HepG2 (cell line): ENCODE measurements around the gene MRPL43. TPM values are rescaled to one million over a fixed set of nuclear protein-coding genes. Genes with fewer than 3 reads are reported as not detected.
A peak's percentile ranks its signal among the peaks of the same experiment; 100 is the strongest.

Experiments used
- ADNP ChIP-seq: sonication (generic); formaldehyde crosslinking; IDR thresholded peaks from 2 replicates; pipeline ENCODE4 v1.4.0; 2020; ENCODE audit warnings: missing genetic modification reagents
- BRF2 ChIP-seq: sonication (generic); formaldehyde crosslinking; IDR thresholded peaks from 2 replicates; pipeline ENCODE4 v1.8.1; 2022; ENCODE audit warnings: mild to moderate bottlenecking, missing genetic modification reagents
- NCOA1 ChIP-seq: sonication (generic); formaldehyde crosslinking; IDR thresholded peaks from 2 replicates; pipeline ENCODE4 v1.9.0; 2021; ENCODE audit warnings: missing genetic modification reagents
- NCOR1 ChIP-seq: fragments of 200-600 bp; sonication (generic); IDR thresholded peaks from 2 replicates; pipeline ENCODE4 v1.7.0; 2017; ENCODE audit warnings: antibody characterized with exemption, low read length, borderline replicate concordance
- RARA ChIP-seq: IDR thresholded peaks from 2 replicates; pipeline ENCODE4 v1.6.1; 2016; ENCODE audit warnings: missing genetic modification reagents, missing compliant biosample characterization
- RBFOX2 ChIP-seq: fragments of 200-400 bp; formaldehyde crosslinking; IDR thresholded peaks from 2 replicates; pipeline ENCODE4 v1.6.1; 2017; ENCODE audit warnings: low read depth, mild to moderate bottlenecking, low read length
- SALL1 ChIP-seq: sonication (generic); formaldehyde crosslinking; IDR thresholded peaks from 2 replicates; pipeline ENCODE4 v1.8.0; 2022; ENCODE audit warnings: mild to moderate bottlenecking, missing genetic modification reagents
- SNAPC2 ChIP-seq: sonication (generic); formaldehyde crosslinking; IDR thresholded peaks from 2 replicates; pipeline ENCODE4 v1.8.1; 2022; ENCODE audit warnings: mild to moderate bottlenecking, missing genetic modification reagents
- THAP9 ChIP-seq: sonication (generic); formaldehyde crosslinking; IDR thresholded peaks from 2 replicates; pipeline ENCODE4; 2020; ENCODE audit warnings: missing genetic modification reagents, mild to moderate bottlenecking, borderline replicate concordance
- ZBTB2 ChIP-seq: sonication (generic); formaldehyde crosslinking; IDR thresholded peaks from 2 replicates; pipeline ENCODE4 v1.8.0; 2022; ENCODE audit warnings: low read depth, missing genetic modification reagents
- ZFP41 ChIP-seq: sonication (generic); formaldehyde crosslinking; IDR thresholded peaks from 2 replicates; pipeline ENCODE4 v1.4.0; 2020; ENCODE audit warnings: mild to moderate bottlenecking, missing genetic modification reagents, borderline replicate concordance
- ZIK1 ChIP-seq: sonication (generic); formaldehyde crosslinking; IDR thresholded peaks from 2 replicates; pipeline ENCODE4 v1.5.0; 2020; ENCODE audit warnings: mild to moderate bottlenecking, low read depth, missing genetic modification reagents, borderline replicate concordance
- ZNF230 ChIP-seq: sonication (generic); formaldehyde crosslinking; IDR thresholded peaks from 2 replicates; pipeline ENCODE4 v1.4.0; 2020; ENCODE audit warnings: mild to moderate bottlenecking, missing genetic modification reagents
- ZNF264 ChIP-seq: sonication (generic); formaldehyde crosslinking; IDR thresholded peaks from 2 replicates; pipeline ENCODE4 v1.4.0; 2020; ENCODE audit warnings: missing genetic modification reagents
- ZNF546 ChIP-seq: sonication (generic); formaldehyde crosslinking; conservative IDR thresholded peaks from 2 replicates; pipeline ENCODE4 v1.8.1; 2023; ENCODE audit warnings: mild to moderate bottlenecking, missing genetic modification reagents
- ZNF549 ChIP-seq: sonication (generic); formaldehyde crosslinking; IDR thresholded peaks from 2 replicates; pipeline ENCODE4 v1.5.0; 2020; ENCODE audit warnings: missing genetic modification reagents
- ZNF619 ChIP-seq: sonication (generic); formaldehyde crosslinking; IDR thresholded peaks from 2 replicates; pipeline ENCODE4 v1.4.0; 2020; ENCODE audit warnings: mild to moderate bottlenecking, missing genetic modification reagents
- ZNF7 ChIP-seq: IDR thresholded peaks from 2 replicates; pipeline ENCODE4 v1.6.1; 2016; ENCODE audit warnings: missing biosample characterization, missing genetic modification reagents
- ZNF788 ChIP-seq: sonication (generic); formaldehyde crosslinking; IDR thresholded peaks from 2 replicates; pipeline ENCODE4 v1.5.0; 2020; ENCODE audit warnings: mild to moderate bottlenecking, missing genetic modification reagents, borderline replicate concordance
- ZSCAN29 ChIP-seq: sonication (generic); formaldehyde crosslinking; conservative IDR thresholded peaks from 2 replicates; pipeline ENCODE4 v1.4.0; 2020; ENCODE audit warnings: mild to moderate bottlenecking, missing genetic modification reagents
- polyA plus RNA-seq, 8 experiments: library from polyadenylated mRNA; depleted of rRNA in 3 of 8; stranded (reverse) in 7 of 8; unstranded in 1 of 8; fragments of >200 nt; fragmentation: Illumina TruSeq in 4 of 8; extraction: Trizol in 4 of 8; gene quantifications; 2 replicates each; pipeline versions ENCODE4 v1.2.1 to v1.2.3, GENCODE V29; 2011 to 2016; ENCODE audit warnings: low read depth in 4 of 8, missing spikeins in 1 of 8, mixed read lengths in 1 of 8; ENCODE audit not compliant: insufficient read depth in 1 of 8
- total RNA-seq, 5 experiments: library from RNA; depleted of rRNA; stranded (reverse); fragments of >200 nt; fragmentation: Illumina TruSeq; extraction: Trizol; gene quantifications; 2 replicates each; pipeline ENCODE4 v1.2.3, GENCODE V29; 2016; ENCODE audit warnings: low read depth in 1 of 5
- TF ChIP-seq, protein P1 (sequence below): sonication (generic); formaldehyde crosslinking; IDR thresholded peaks from 2 replicates; pipeline ENCODE4 v1.5.0; 2020; ENCODE audit warnings: missing genetic modification reagents
- TF ChIP-seq, protein P2 (sequence below): sonication (generic); formaldehyde crosslinking; IDR thresholded peaks from 2 replicates; pipeline ENCODE4 v1.5.0; 2020; ENCODE audit warnings: missing genetic modification reagents, mild to moderate bottlenecking, borderline replicate concordance

MRPL43 gene
- total and polyA plus RNA-seq, 2 of the 13 experiments (the other 11 are each of a cell fraction or from before 2014, with no cell fraction given), result 71.0 to 73.7 TPM

DNA sequence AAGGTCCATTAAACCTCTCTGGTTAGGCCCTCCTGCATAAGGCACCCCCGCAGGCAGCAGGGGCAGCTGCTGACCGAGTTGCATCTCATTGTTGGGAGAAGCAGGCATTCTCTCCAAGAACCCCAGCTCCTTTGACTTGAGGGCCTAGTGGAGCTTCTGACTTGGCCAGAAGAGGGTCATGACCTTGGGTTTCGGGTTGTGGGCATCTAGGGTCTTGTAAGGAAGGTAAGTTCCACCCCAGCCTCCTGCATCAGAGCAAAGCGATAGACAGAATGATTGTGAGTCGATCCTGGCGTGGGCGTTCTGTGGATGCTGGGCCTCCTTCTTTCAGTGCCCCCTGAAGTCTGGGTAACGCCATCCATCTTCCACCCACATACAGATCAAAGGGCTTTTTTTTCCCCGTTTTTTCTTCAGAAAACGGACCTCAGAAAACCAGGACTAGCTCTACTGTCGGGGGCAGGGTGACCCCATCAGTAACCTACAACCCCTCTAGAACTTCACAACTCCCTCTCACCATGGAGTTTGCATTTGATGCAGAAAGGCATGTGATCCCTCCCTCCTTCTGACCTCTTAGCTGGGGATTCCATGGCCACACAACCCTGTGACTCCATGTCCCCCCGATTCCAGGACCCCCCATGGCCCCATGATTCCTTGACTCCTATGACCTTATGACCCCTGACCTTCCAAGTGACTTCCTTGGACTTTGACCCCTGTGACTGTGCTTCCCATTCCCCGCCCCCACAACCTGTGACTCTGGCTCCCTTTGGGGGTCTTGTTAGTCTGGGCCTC, 15.0 kb downstream of the MRPL43 start (continued):
- TF ChIP-seq, protein P1, sequence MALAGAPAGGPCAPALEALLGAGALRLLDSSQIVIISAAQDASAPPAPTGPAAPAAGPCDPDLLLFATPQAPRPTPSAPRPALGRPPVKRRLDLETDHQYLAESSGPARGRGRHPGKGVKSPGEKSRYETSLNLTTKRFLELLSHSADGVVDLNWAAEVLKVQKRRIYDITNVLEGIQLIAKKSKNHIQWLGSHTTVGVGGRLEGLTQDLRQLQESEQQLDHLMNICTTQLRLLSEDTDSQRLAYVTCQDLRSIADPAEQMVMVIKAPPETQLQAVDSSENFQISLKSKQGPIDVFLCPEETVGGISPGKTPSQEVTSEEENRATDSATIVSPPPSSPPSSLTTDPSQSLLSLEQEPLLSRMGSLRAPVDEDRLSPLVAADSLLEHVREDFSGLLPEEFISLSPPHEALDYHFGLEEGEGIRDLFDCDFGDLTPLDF (CRISPR knock-in tag), result no peak
- no peak for TF ChIP-seq ZFP41
- TF ChIP-seq ZBTB2 (CRISPR knock-in tag), result no peak
- no peak for TF ChIP-seq ZNF264 (CRISPR knock-in tag)
- no peak for TF ChIP-seq NCOR1
- no peak for TF ChIP-seq SALL1
- TF ChIP-seq NCOA1 (CRISPR knock-in tag), result no peak
- TF ChIP-seq ZNF546 (CRISPR knock-in tag), result no peak
- no peak for TF ChIP-seq ZNF7 (CRISPR knock-in tag)
- TF ChIP-seq ZNF230 (CRISPR knock-in tag), result no peak
- no peak for TF ChIP-seq ZNF549 (CRISPR knock-in tag)
- no peak for TF ChIP-seq SNAPC2 (CRISPR knock-in tag)
- TF ChIP-seq ZNF788, result no peak
- 0 out of 2 replicates have a peak, but pooled peaks have one; percentile 8 for TF ChIP-seq ZIK1 (CRISPR knock-in tag)
- 0 out of 2 replicates have a peak, but pooled peaks have one; percentile 29 for TF ChIP-seq ZSCAN29 (CRISPR knock-in tag)
- TF ChIP-seq BRF2 (CRISPR knock-in tag), result no peak
- no peak for TF ChIP-seq THAP9 (CRISPR knock-in tag)
- no peak for TF ChIP-seq RBFOX2
- TF ChIP-seq, protein P2, sequence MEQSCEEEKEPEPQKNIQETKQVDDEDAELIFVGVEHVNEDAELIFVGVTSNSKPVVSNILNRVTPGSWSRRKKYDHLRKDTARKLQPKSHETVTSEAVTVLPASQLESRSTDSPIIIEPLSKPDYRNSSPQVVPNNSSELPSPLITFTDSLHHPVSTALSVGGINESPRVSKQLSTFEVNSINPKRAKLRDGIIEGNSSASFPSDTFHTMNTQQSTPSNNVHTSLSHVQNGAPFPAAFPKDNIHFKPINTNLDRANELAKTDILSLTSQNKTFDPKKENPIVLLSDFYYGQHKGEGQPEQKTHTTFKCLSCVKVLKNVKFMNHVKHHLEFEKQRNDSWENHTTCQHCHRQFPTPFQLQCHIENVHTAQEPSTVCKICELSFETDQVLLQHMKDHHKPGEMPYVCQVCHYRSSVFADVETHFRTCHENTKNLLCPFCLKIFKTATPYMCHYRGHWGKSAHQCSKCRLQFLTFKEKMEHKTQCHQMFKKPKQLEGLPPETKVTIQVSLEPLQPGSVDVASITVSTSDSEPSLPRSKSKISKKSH (CRISPR knock-in tag), result no peak
- TF ChIP-seq ZNF619 (CRISPR knock-in tag), result no peak
- no peak for TF ChIP-seq ADNP (CRISPR knock-in tag)
- TF ChIP-seq RARA, result peak; percentile 34; the same call in 1 of the 2 replicates
